HG03565 (cell line): Measurements from ENCODE around the gene GFER.
"Not testable (repeated sequence)": the region's sequence is repeated elsewhere in the genome, so short reads cannot be mapped to it uniquely, and the experiment has no call there.

Experiments used
- ATAC-seq: cut with Tn5 transposase; IDR thresholded peaks from one replicate; pipeline ENCODE4 v1.9.1; 2021; ENCODE audit warnings: mild to moderate bottlenecking, moderate library complexity; ENCODE audit not compliant: unreplicated experiment

Gene GFER

GRCh38 chr16:1957434-1958142, 26.4 kb upstream of the GFER start:
- ATAC-seq = not testable (repeated sequence)

- not testable (repeated sequence) for ATAC-seq
These were observed 25.9 kb upstream of the GFER start for GRCh38 chr16:1958143-1958491.

- no peak for ATAC-seq
These were observed 25.2 kb upstream of the GFER start for GRCh38 chr16:1958715-1959268.

DNA sequence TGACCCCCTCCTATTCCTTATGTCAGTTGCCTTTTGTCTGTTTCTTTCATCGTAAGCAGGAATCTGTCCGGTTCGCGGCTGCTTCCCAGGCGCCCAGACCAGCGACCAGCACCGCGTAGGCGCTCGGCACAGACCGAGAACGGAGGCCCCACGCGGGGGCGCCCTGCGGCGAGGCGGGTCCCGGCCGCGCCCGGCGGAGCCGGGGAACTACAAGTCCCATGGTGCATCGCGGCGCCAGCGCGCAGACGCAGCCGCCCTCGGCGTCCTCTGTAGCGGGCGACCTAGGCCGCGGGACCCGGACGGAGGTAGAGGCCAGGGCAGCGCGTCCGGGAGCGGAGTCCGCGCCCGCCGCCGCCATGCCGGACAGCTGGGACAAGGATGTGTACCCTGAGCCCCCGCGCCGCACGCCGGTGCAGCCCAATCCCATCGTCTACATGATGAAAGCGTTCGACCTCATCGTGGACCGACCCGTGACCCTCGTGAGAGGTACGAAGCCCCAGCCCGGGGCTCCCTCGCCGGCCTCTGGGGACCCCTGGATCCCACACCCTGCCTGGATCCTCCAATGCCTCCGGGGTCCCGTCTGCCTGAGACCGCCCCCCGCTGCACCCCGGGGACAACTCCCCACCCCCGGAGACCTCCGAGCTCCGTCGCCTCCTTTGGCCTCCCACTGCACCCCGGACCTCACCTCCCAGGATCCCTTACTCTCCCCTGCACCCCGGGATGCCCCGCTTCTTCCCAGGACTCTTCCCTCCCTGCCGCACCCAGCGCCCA, 24.5 kb upstream of the GFER start, which contains the start of gene NDUFB10:
NDUFB10 (plus strand) TSS at position 270 of the 771 bp plus-strand sequence; CDS start at position 357, 87 bp downstream.
- peak; percentile 75 for ATAC-seq

DNA sequence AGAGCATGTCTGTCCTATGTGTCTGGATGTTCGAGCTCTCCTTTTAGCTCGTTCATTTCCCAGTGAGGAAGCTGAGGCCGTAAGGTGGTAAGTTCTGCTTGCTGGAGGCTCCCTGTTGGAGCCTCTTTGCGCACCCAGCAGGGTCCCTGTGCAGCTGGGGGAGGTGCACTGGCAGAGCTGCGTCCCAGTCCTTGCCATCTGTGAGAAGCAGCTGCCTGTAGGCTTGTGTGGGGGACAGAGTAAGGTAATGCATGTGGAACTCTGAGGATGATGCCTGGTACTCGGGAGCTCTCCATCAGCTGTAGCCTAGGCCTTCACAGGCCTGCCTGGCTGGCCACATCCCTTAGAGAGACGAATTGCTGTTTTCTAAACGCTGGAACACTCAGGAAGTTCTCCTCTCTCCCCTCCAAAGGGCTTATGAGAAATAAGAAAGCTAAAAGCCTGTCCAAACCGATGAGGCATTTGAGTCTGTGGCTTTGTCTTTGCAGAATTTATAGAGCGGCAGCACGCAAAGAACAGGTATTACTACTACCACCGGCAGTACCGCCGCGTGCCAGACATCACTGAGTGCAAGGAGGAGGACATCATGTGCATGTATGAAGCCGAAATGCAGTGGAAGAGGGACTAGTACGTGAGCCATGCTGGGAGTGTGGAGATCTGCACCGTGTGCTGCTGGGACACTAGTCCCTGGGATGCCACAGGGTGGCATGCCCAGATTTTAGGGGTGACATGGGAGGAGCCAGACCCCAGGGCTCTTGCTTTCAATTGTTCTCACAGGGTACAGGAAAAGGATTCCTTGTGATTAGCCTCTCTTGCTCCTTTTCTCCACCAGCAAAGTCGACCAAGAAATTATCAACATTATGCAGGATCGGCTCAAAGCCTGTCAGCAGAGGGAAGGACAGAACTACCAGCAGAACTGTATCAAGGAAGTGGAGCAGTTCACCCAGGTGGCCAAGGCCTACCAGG, 23.0 kb upstream of the GFER start:
- no peak for ATAC-seq

GRCh38 chr16:1961651-1962067, 22.3 kb upstream of the GFER start:
- no peak for ATAC-seq

- ATAC-seq = not testable (repeated sequence)
These were observed 21.5 kb upstream of the GFER start for GRCh38 chr16:1962161-1963153.

- no peak for ATAC-seq
These were observed 20.0 kb upstream of the GFER start for GRCh38 chr16:1963806-1964505.

- peak; percentile 76 for ATAC-seq
These were observed 19.2 kb upstream of the GFER start, which contains the start of gene RPS2 for GRCh38 chr16:1964506-1965395. TSS of gene RPS2 (minus strand) at chr16:1964826. CDS start at chr16:1964625, 201 bp downstream.

DNA sequence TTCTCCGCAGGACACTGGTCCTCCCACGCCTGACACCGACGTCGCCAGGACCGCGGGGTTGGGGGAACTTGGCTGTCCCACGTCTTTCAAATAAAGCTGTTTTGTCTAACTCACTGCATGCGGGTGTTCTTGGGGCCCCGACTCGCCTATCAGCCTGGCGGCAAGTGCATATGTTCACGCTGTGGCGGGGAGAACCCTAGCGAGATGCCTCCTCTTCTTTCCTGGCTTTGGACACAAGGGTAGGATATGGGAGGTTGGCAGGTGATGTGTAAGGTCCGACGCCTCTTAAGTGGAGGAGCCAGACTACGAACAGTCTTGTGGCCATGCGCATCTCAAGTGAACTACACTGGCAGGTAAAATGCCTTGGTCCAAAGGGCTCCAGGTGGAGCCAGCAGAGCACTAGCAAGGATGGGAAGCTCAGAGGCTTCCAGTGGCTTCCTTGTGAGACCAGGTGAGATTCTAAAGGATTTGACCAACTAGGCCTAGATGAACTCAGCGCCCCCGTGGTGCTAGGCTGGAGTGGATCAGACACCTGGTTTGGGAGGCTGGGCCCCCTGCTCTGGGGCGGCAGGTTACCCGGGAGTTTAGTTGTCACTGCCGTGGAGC, 18.5 kb upstream of the GFER start:
- ATAC-seq = no peak

GRCh38 chr16:1966460-1966859, 17.5 kb upstream of the GFER start, which contains the start of gene RNF151:
TSS of gene RNF151 (plus strand) at chr16:1966856. CDS start at chr16:1966882, 26 bp downstream.
- no peak for ATAC-seq

GRCh38 chr16:1968146-1968953, 15.6 kb upstream of the GFER start:
- no peak for ATAC-seq

DNA sequence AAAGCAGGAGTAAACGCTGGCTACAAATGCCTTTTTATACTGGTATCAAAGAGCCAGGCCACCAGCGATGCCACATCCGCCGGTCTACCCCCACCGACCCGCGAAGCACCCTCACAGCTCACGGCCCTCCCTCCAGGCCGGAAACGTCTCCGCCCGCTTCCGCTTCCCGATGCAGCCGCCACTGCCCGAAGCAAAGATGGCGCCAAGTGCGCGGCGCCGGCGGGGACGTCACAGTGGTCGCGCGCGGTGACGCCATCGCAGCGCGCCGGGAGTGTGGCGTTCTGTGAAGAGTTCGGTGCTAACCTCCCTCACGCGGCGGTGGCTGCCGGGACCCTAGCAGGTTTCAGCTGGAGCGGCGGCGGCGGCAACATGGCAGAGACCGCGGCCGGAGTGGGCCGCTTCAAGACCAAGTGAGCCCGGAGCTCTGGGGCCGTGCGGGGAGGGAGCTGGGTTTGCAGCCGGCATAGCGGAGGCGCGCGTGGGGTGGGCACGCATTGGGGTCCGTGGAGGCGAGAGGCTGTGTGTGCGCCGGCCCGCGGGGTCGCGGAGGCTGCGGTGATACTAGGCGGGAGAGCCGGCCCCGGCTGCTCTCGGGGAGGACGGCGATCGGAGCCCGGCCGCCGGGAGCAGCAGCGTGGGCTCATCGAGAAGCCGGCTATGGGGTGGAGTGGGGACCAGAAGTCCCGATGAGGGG, 12.1 kb upstream of the GFER start, which contains the start of gene TBL3:
TBL3 (plus strand) TSS at position 258 of the 694 bp plus-strand sequence; CDS start at position 370, 112 bp downstream.
- peak; percentile 73 for ATAC-seq

GRCh38 chr16:1972490-1972877, 11.5 kb upstream of the GFER start:
- no peak for ATAC-seq

DNA sequence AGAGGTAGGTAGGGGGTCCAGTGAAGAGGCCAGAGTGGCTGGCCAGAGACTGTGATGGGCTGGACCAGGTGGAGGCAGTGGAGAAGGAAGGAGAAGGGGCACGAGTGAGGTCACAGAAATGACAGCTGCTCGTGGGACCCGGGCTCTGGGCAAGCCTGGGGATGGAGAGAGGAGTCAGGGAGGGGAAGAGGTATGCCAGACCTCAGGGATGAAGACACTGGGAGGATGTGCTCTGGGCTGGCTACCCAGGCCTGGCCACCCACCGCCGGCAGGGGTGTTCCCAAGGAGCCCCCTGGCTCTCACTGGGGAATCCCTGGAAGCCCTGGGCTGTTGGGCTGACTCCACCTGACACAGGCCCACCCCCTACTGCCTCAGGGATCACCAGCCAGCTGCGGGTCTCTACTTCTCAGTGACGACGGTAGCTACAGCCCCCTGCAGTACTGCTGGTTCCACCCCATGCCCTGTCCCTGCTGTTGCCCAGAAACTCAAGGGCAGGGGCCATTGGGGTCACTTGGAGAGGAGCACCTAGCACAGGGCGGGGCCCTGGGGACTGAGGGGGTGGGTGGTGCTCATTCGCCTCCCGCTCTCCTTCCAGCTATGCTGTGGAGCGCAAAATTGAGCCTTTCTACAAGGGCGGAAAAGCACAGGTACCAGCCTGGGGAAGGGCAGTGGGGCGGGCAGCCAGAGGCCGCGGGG, 10.4 kb upstream of the GFER start:
- no peak for ATAC-seq
